HCEC 1CT (cell line): Measurements from ENCODE around the gene FYN.

Experiments
- DNase-seq: peaks from one replicate; pipeline ENCODE4 v3.0.0-alpha.2; 2017

FYN gene

DNA sequence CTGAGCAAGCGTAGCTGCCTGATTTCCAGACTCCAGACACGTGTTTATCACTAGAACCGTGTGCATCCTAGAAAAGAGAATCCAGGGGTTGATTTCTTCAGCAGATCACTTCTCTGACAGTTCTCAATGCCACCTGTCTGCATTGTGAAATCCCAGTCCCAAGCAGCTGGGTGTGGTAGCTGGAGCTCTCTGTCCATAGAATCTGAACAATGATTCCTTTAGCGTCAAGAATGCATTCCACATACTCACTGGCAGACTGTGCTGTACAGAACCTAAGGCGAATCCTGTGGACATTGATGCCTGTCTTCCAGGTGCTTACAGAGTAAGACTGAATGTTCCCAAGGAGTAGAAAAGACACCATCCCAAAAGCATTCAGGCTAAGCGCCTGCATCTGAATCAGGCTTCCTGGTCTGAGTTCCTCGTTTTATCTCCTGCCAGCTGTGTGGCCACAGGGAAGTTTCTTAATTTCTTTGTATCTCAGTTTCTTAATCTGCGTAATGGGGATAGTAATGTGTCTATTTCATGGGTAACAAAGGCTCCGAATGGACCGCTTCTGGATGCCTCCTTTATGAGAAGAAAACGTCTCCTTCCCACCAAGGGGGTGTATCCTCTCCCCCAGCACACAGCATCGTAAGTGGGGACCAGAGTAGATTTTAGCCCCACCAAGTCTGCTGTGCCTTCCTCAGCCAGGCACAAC, 257.2 kb downstream of the FYN start:
- DNase-seq = no peak

DNA sequence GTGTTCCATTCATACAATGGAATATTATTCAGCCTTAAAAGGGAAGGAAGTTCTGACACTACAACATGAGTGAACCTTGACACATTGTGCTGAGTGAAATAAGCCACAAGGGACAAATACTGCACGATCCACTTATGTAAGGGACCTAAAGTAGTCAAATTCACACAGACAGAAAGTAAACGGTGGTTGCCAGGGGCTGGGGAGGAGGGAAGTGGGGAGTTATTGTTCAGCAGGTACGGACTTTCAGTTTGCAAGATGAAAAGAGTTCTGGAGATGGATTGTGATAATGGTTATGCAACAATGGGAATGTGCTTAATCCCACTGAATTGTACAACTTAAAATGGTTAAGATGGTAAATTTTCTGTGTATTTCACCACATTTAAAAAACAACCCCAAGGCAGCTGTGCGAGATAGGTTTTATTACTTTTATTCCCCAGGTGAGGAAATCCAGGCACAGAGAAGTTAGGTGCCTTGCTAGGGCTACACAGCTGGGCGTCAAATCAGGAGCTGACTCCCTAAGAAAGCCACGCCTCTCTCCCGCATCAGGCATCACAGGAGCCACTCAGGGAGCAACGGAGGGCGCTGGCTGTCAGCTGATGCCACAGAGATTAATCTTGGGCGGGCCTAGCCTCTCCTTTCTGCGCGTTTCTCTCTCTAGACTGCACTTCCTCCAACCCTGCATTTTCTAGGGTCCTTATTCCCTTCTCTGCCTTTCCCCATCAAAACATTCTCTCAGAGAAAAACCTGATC, 258.2 kb downstream of the FYN start:
- no peak for DNase-seq

DNA sequence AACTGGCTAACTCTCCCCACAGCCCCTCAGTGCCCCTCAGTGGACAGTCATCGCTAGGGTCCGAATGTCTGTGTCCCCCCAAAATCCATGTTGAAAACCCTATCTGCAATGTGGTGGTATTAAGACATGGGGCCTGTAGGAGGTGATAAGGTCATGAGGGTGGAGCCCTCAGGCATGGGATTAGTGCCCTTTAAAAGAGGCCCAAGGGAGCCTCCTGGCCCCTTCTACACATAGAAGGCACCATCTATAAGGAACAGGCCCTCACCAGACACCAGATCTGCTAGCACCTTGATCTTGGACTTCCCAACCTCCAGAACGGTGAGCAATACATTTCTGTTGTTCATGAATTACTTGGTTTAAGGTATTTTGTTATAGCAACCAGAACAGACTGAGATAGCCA, 260.9 kb downstream of the FYN start:
- no peak for DNase-seq

DNA sequence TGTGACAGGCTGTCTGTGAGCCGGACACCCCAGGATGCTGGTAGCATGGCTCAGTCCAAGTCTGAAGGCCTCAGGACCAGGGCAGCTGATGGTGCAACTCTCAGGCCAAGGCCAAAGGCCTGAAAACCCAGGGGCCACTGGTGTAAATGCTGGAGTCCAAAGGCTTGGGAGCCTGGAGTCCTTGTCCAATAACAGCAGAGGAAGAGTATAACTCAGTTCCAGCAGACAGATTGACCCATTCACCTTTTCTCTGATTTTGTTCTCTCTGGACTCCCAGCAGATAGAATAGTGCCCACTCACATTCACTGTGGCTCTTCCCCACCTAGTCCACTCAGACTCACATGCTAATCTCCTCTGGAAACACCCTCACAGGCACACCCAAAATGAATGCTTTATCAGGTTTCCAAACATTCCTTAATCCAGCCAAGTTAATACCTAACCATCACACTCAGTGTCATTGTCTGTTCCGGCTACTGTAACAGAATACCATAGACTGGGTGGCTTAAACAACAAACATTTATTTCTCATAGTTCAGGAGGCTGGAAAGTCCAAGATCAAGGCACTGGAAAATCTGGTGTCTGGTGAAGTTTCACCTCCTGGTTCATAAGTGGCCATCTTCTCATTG, 262.6 kb downstream of the FYN start:
- no peak for DNase-seq
